Activated T-cell treated with anti-CD3 and anti-CD28 coated beads, Interleukin-2, amount 50 U/mL, for 4 hours (primary cell): ENCODE data around the gene GMEB1. TPM values are rescaled to one million over a fixed set of nuclear protein-coding genes. Genes with fewer than 3 reads are reported as not detected.

Experiments
- ATAC-seq, 2 donors: fragments of 200-7000 bp; cut with Tn5 transposase; one replicate each; pipeline ENCODE4 v1.10.0; 2021
- DNase-seq: peaks from one replicate; pipeline ENCODE4 v3.0.0-alpha.2; 2020
- H3K27me3 Mint-ChIP-seq: one replicate; pipeline ENCODE4 v1.8.0; 2021; ENCODE audit warnings: low read depth, mixed read lengths
- H3K36me3 Mint-ChIP-seq: one replicate; pipeline ENCODE4 v1.8.0; 2022; ENCODE audit warnings: mixed read lengths; ENCODE audit not compliant: insufficient read depth
- H3K4me1 Mint-ChIP-seq: one replicate; pipeline ENCODE4 v1.8.0; 2021; ENCODE audit warnings: low read depth, mixed read lengths
- H3K4me3 Mint-ChIP-seq: one replicate; pipeline ENCODE4 v1.8.0; 2021; ENCODE audit warnings: mild to moderate bottlenecking, moderate library complexity, mixed read lengths
- H3K9me3 Mint-ChIP-seq: one replicate; pipeline ENCODE4 v1.8.0; 2021; ENCODE audit warnings: mixed read lengths
- total RNA-seq, 3 donors: library from RNA; stranded (reverse); gene quantifications; one replicate each; pipeline ENCODE4 v1.2.1, GENCODE V29; 2021

GMEB1 gene
- total RNA-seq, 3 donors from 2014 or later: 19.5 to 22.9 (median 20.8) TPM

- Mint-ChIP-seq H3K27me3 (no peaks in the 10 kb centered on the region), H3K4me3 (peak overlapping the region; percentile 14), H3K9me3 (no peaks in the 10 kb centered on the region), H3K4me1 (peaks cover 48% of the 10 kb centered on the region), H3K36me3 (peaks cover 22% of the 10 kb centered on the region)
- DNase-seq (no peak), ATAC-seq (no peak)
These were observed 82.9 kb downstream of the GMEB1 start for GRCh38 chr1:28751315-28752060.

GRCh38 chr1:28755701-28756100, 87.1 kb downstream of the GMEB1 start:
- no peaks in the 10 kb centered on the region for H3K9me3 Mint-ChIP-seq
- peaks cover 30% of the 10 kb centered on the region for H3K4me1 Mint-ChIP-seq
- H3K4me3 Mint-ChIP-seq: no peak overlapping the region
- no peaks in the 10 kb centered on the region for H3K27me3 Mint-ChIP-seq
- peaks cover 21% of the 10 kb centered on the region for H3K36me3 Mint-ChIP-seq
- no peak for ATAC-seq
- no peak for DNase-seq

GRCh38 chr1:28756846-28757245, 88.3 kb downstream of the GMEB1 start:
- no peaks in the 10 kb centered on the region for H3K9me3 Mint-ChIP-seq
- peaks cover 17% of the 10 kb centered on the region for H3K36me3 Mint-ChIP-seq
- no peak overlapping the region for H3K4me3 Mint-ChIP-seq
- DNase-seq (no peak), ATAC-seq (no peak)
- H3K4me1 Mint-ChIP-seq: peaks cover 24% of the 10 kb centered on the region
- H3K27me3 Mint-ChIP-seq: no peaks in the 10 kb centered on the region

GRCh38 chr1:28758420-28758819, 89.8 kb downstream of the GMEB1 start:
- Mint-ChIP-seq H3K36me3 (peaks cover 15% of the 10 kb centered on the region), H3K27me3 (no peaks in the 10 kb centered on the region), H3K9me3 (no peaks in the 10 kb centered on the region), H3K4me1 (peaks cover 21% of the 10 kb centered on the region), H3K4me3 (no peak overlapping the region)
- ATAC-seq: no peak
- DNase-seq: no peak

- H3K27me3 Mint-ChIP-seq: no peaks in the 10 kb centered on the region
- H3K9me3 Mint-ChIP-seq: no peaks in the 10 kb centered on the region
- H3K4me1 Mint-ChIP-seq: peaks cover 20% of the 10 kb centered on the region
- H3K4me3 Mint-ChIP-seq: no peak overlapping the region
- ATAC-seq (no peak), DNase-seq (no peak)
- H3K36me3 Mint-ChIP-seq: peaks cover 14% of the 10 kb centered on the region
These were observed 90.7 kb downstream of the GMEB1 start for GRCh38 chr1:28759257-28759656.

GRCh38 chr1:28761189-28761588, 92.6 kb downstream of the GMEB1 start:
- Mint-ChIP-seq H3K4me1 (peaks cover 33% of the 10 kb centered on the region), H3K9me3 (no peaks in the 10 kb centered on the region), H3K36me3 (peaks cover 23% of the 10 kb centered on the region), H3K27me3 (no peaks in the 10 kb centered on the region), H3K4me3 (no peak overlapping the region)
- ATAC-seq: no peak
- DNase-seq: no peak

GRCh38 chr1:28766532-28767183, 98.1 kb downstream of the GMEB1 start:
- ATAC-seq: no peak
- Mint-ChIP-seq H3K4me3 (no peak overlapping the region), H3K9me3 (no peaks in the 10 kb centered on the region), H3K27me3 (no peaks in the 10 kb centered on the region), H3K36me3 (peaks cover 18% of the 10 kb centered on the region), H3K4me1 (peaks cover 23% of the 10 kb centered on the region)
- DNase-seq: no peak

Other genes starting within 250 kb of the GMEB1 start
- 100 to 1,000 TPM; 106 to 149 (median 139) TPM for gene RCC1, start 162.7 kb upstream of the GMEB1 start, total RNA-seq
- gene TRNAU1AP, start 115.7 kb upstream of the GMEB1 start, total RNA-seq: 10 to 100 TPM; 37.4 to 44.1 (median 37.7) TPM
- gene RAB42, start 76.5 kb upstream of the GMEB1 start, total RNA-seq: not detected
- 10 to 100 TPM; 34.4 to 38.9 (median 36.5) TPM for gene TAF12, start 25.7 kb upstream of the GMEB1 start, total RNA-seq
- gene RNU11, start 20.2 kb upstream of the GMEB1 start, total RNA-seq: not detected
- gene YTHDF2, start 68.2 kb downstream of the GMEB1 start, total RNA-seq: 100 to 1,000 TPM in 1 of 3 donors, 10 to 100 TPM in 2; 99.4 to 101 (median 99.8) TPM
- not detected for gene OPRD1, start 143.4 kb downstream of the GMEB1 start, total RNA-seq
- 10 to 100 TPM; 64.3 to 66.3 (median 65.8) TPM for gene EPB41, start 245.8 kb downstream of the GMEB1 start, total RNA-seq